Lung (tissue), 10 donors: ENCODE data around the gene SPDYE17. TPM values are rescaled to one million over a fixed set of nuclear protein-coding genes. Genes with fewer than 3 reads are reported as not detected.
"Not testable (repeated sequence)": the region's sequence is repeated elsewhere in the genome, so short reads cannot be mapped to it uniquely, and the experiment has no call there.

Experiments
- ATAC-seq: fragments of 200-7000 bp; cut with Tn5 transposase; one replicate; pipeline ENCODE4 v1.9.1; 2020; ENCODE audit warnings: moderate number of reproducible peaks; ENCODE audit not compliant: insufficient read depth, low FRiP score
- DNase-seq, 3 donors: peaks; one replicate each; pipeline ENCODE4 v3.0.0-alpha.2; 2013 to 2017
- H3K27ac ChIP-seq, 2 donors: one replicate each; pipeline ENCODE4 v1.5.1; 2013; ENCODE audit warnings: mild to moderate bottlenecking in 2 of 2, moderate library complexity in 2 of 2, control low read depth in 1 of 2, inconsistent platforms in 1 of 2, low read depth in 1 of 2, low read length in 1 of 2
- H3K27me3 ChIP-seq, 3 donors: one replicate each; pipeline ENCODE4 v1.5.1; 2013; ENCODE audit warnings: low read length in 2 of 3; ENCODE audit not compliant: control insufficient read depth in 3 of 3, insufficient read depth in 3 of 3
- H3K36me3 ChIP-seq, 4 donors: one replicate each; pipeline ENCODE4 v1.5.1; 2013; ENCODE audit warnings: low read length in 4 of 4, mild to moderate bottlenecking in 1 of 4, moderate library complexity in 1 of 4; ENCODE audit not compliant: control insufficient read depth in 4 of 4, insufficient read depth in 4 of 4
- H3K4me1 ChIP-seq, 5 donors: one replicate each; pipeline ENCODE4 v1.5.1; 2013; ENCODE audit warnings: low read length in 5 of 5, mild to moderate bottlenecking in 2 of 5, moderate library complexity in 1 of 5; ENCODE audit not compliant: control insufficient read depth in 5 of 5, insufficient read depth in 5 of 5
- H3K4me3 ChIP-seq: one replicate; pipeline ENCODE4 v1.5.1; 2013; ENCODE audit warnings: mild to moderate bottlenecking, control low read depth, moderate library complexity
- H3K9ac ChIP-seq, 2 donors: one replicate each; pipeline ENCODE4 v1.5.1; 2013; ENCODE audit warnings: low read length in 2 of 2, control low read depth in 1 of 2; ENCODE audit not compliant: insufficient read depth in 1 of 2
- H3K9me3 ChIP-seq, 4 donors: one replicate each; pipeline ENCODE4 v1.5.1; 2013; ENCODE audit warnings: low read length in 3 of 4, mild to moderate bottlenecking in 1 of 4, moderate library complexity in 1 of 4; ENCODE audit not compliant: control insufficient read depth in 4 of 4, insufficient read depth in 3 of 4
- WGBS, 2 donors: extraction: QIAGEN DNeasy Blood & Tissue Kit; methylation state at CpG; one replicate each; pipeline ENCODE4 v1.1.7; 2013; 5-methylcytosine and 5-hydroxymethylcytosine counted together
- polyA plus RNA-seq, 2 donors: library from polyadenylated mRNA; stranded (reverse); fragments of 200-250 nt; gene quantifications; one replicate each; pipeline ENCODE4 v1.2.1, GENCODE V29; 2013
- total RNA-seq, 2 donors: library from RNA; depleted of rRNA in 1 of 2; stranded (reverse); fragments of >200 nt in 1 of 2; gene quantifications; one replicate each; pipeline ENCODE4 v1.2.1, GENCODE V29; 2014 to 2021
- donor health status: Bipolar disorder and iron deficiency.
- donor health status: healthy.
- donor health status: DM: yes; HTN: yes; CAD: no.

Gene SPDYE17
- total and polyA plus RNA-seq, 4 donors = not detected

GRCh38 chr7:77004151-77004550 is 28.0 kb downstream of the SPDYE17 start:
- not testable (repeated sequence) for H3K9me3 ChIP-seq, H3K27ac ChIP-seq, H3K4me3 ChIP-seq, H3K9ac ChIP-seq, ATAC-seq, H3K4me1 ChIP-seq, H3K27me3 ChIP-seq, DNase-seq
- WGBS, 2 donors = 95% methylated on average over 8 to 13 of the region's 18 CpGs
- H3K36me3 ChIP-seq = peaks cover 0 to 19% (median 0%) of the 10 kb centered on the region in 4 donors

- 89 to 98% methylated on average over 10 of the region's 10 CpGs for WGBS, 2 donors
- not testable (repeated sequence) for ATAC-seq, H3K27ac ChIP-seq, H3K9me3 ChIP-seq, DNase-seq, H3K4me1 ChIP-seq, H3K4me3 ChIP-seq, H3K9ac ChIP-seq, H3K27me3 ChIP-seq
- peaks cover 0 to 20% (median 0%) of the 10 kb centered on the region in 4 donors for H3K36me3 ChIP-seq
These were observed 28.9 kb downstream of the SPDYE17 start for GRCh38 chr7:77003241-77003640.

- H3K4me3 ChIP-seq = not testable (repeated sequence)
These were observed 29.4 kb downstream of the SPDYE17 start for GRCh38 chr7:77002678-77003233.

GRCh38 chr7:77002104-77002503 is 30.1 kb downstream of the SPDYE17 start:
- H3K4me3 ChIP-seq, H3K27ac ChIP-seq, H3K9ac ChIP-seq, DNase-seq, H3K4me1 ChIP-seq, H3K27me3 ChIP-seq, ATAC-seq, H3K9me3 ChIP-seq: not testable (repeated sequence)
- peaks cover 0 to 23% (median 0%) of the 10 kb centered on the region in 4 donors for H3K36me3 ChIP-seq
- WGBS, 2 donors = 85 to 94% methylated on average over 13 to 15 of the region's 15 CpGs

More at GRCh38 chr7:77002678-77003233, 29.4 kb downstream of the SPDYE17 start:
- H3K9ac ChIP-seq, DNase-seq, H3K9me3 ChIP-seq, H3K27me3 ChIP-seq, ATAC-seq, H3K27ac ChIP-seq, H3K4me1 ChIP-seq: not testable (repeated sequence)
- peaks cover 0 to 21% (median 0%) of the 10 kb centered on the region in 4 donors for H3K36me3 ChIP-seq
- WGBS, 2 donors = 94 to 97% methylated on average over 15 to 21 of the region's 21 CpGs

- 72 to 83% methylated on average over 11 to 18 of the region's 37 CpGs for WGBS, 2 donors
- not testable (repeated sequence) for H3K4me3 ChIP-seq, H3K9me3 ChIP-seq, DNase-seq, H3K27me3 ChIP-seq, H3K27ac ChIP-seq, H3K9ac ChIP-seq, H3K4me1 ChIP-seq, ATAC-seq
- peaks cover 0 to 22% (median 0%) of the 10 kb centered on the region in 4 donors for H3K36me3 ChIP-seq
These were observed 32.6 kb downstream of the SPDYE17 start for GRCh38 chr7:76999474-77000107.

GRCh38 chr7:76998764-76999450 is 33.3 kb downstream of the SPDYE17 start:
- peaks cover 0 to 21% (median 0%) of the 10 kb centered on the region in 4 donors for H3K36me3 ChIP-seq
- not testable (repeated sequence) for H3K4me3 ChIP-seq, H3K27ac ChIP-seq, H3K4me1 ChIP-seq, H3K9ac ChIP-seq, H3K9me3 ChIP-seq, H3K27me3 ChIP-seq
- 85 to 98% methylated on average over 8 to 10 of the region's 11 CpGs for WGBS, 2 donors
- ATAC-seq (peak; percentile 29), DNase-seq (peak in 1 of 3 donors; percentile 26)
